ENCODE results near the gene RRAD. TPM values are rescaled to one million over a fixed set of nuclear protein-coding genes. Genes with fewer than 3 reads are reported as not detected.

Gene RRAD
- total RNA-seq, 4 donors from 2014 or later: 23.7 to 132 (median 109) TPM

DNA sequence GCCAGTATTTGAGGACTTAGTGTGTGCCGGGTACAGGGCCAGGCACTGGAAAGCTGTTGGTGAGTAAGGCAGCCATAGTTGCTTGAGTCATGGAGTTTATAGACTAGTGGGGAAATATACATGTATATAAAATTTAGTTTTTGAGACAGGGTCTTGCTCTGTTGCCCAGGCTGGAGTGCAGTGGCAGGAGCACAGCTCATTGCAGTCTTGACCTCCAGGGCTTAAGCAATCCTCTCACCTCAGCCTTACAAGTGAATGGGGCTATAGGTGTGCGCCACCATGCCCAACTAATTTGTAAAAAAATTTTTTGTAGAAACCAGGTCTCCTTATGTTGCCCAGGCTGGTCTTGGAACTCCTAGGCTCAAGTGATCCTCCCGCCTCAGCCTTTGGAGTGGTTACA, 42.6 kb downstream of the RRAD start:
- no peak for DNase-seq (ENCODE audit: low spot score in 2 of 2)
- no peaks in the 10 kb centered on the region for H3K27me3 ChIP-seq
- no peak overlapping the region for H3K4me3 ChIP-seq
- no peak for TF ChIP-seq EP300 (IDR thresholded peaks at IDR 0.05)
- no peak for TF ChIP-seq POLR2A (IDR thresholded peaks at IDR 0.05)
- TF ChIP-seq, protein P1, sequence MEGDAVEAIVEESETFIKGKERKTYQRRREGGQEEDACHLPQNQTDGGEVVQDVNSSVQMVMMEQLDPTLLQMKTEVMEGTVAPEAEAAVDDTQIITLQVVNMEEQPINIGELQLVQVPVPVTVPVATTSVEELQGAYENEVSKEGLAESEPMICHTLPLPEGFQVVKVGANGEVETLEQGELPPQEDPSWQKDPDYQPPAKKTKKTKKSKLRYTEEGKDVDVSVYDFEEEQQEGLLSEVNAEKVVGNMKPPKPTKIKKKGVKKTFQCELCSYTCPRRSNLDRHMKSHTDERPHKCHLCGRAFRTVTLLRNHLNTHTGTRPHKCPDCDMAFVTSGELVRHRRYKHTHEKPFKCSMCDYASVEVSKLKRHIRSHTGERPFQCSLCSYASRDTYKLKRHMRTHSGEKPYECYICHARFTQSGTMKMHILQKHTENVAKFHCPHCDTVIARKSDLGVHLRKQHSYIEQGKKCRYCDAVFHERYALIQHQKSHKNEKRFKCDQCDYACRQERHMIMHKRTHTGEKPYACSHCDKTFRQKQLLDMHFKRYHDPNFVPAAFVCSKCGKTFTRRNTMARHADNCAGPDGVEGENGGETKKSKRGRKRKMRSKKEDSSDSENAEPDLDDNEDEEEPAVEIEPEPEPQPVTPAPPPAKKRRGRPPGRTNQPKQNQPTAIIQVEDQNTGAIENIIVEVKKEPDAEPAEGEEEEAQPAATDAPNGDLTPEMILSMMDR (IDR thresholded peaks at IDR 0.05): no peak
- H3K4me1 ChIP-seq: peaks cover 0 to 42% (median 11%) of the 10 kb centered on the region in 4 donors
- H3K27ac ChIP-seq: no peak overlapping the region
- H3K9me3 ChIP-seq: no peaks in the 10 kb centered on the region
- 90 to 91% methylated on average over 3 of the region's 3 CpGs for whole genome bisulfite sequencing, 2 donors
- H3K36me3 ChIP-seq: peaks cover 0 to 29% (median 0%) of the 10 kb centered on the region in 3 donors

DNA sequence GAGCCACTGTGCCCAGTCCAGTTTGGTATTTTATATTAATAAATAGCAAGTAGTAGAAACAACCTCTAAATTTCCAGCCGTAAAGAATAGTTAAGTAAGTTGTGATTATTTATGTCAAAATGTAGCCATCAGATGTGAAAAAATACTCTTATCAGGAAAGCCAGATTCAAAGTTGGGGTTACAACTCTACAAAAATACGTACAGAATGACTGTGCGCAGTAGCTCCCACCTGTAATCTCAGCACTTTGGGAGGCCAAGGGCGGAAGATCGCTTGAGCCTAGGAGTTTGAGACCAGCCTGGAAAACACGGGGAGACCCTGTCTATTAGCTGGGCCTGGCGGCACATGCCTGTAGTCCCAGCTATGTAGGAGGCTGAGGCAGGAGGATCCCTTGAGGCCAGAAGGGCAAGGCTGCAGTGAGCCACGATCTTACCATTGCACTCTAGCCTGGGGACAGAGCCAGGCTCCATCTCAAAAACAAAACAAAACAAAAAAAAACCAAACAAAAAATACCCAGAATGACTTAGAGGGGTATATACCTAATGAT, 43.3 kb downstream of the RRAD start:
- Histone ChIP-seq H3K4me3 (peak overlapping the region in 1 of 4 donors; percentile 77), H3K4me1 (peaks cover 0 to 42% (median 11%) of the 10 kb centered on the region in 4 donors), H3K27me3 (no peaks in the 10 kb centered on the region), H3K9me3 (no peaks in the 10 kb centered on the region), H3K36me3 (peaks cover 0 to 29% (median 0%) of the 10 kb centered on the region in 3 donors), H3K27ac (peak overlapping the region in 1 of 4 donors; percentile 88)
- TF ChIP-seq POLR2A (IDR thresholded peaks at IDR 0.05): no peak
- no peak for TF ChIP-seq EP300 (IDR thresholded peaks at IDR 0.05)
- TF ChIP-seq, protein P1 (IDR thresholded peaks at IDR 0.05): no peak
- WGBS, 2 donors: 85 to 87% methylated on average over 8 of the region's 8 CpGs
- no peak for DNase-seq (ENCODE audit: low spot score in 2 of 2)

GRCh38 chr16:66881560-66881959, 43.8 kb downstream of the RRAD start:
- H3K4me3 ChIP-seq: peak overlapping the region in 3 of 4 donors; percentile 77 to 98 (median 79)
- H3K27me3 ChIP-seq: no peaks in the 10 kb centered on the region
- peak overlapping the region in 2 of 4 donors; percentile 74 to 88 for H3K27ac ChIP-seq
- DNase-seq (ENCODE audit: low spot score in 2 of 2): no peak
- peaks cover 0 to 42% (median 11%) of the 10 kb centered on the region in 4 donors for H3K4me1 ChIP-seq
- TF ChIP-seq EP300 (IDR thresholded peaks at IDR 0.05) (no peak), POLR2A (IDR thresholded peaks at IDR 0.05) (no peak)
- TF ChIP-seq, protein P1 (IDR thresholded peaks at IDR 0.05): no peak
- no peaks in the 10 kb centered on the region for H3K9me3 ChIP-seq
- H3K36me3 ChIP-seq: peaks cover 0 to 25% (median 0%) of the 10 kb centered on the region in 3 donors
- 78 to 80% methylated on average over 2 of the region's 2 CpGs for WGBS, 2 donors

- Histone ChIP-seq H3K27me3 (no peaks in the 10 kb centered on the region), H3K36me3 (peaks cover 0 to 19% (median 0%) of the 10 kb centered on the region in 3 donors), H3K4me1 (peaks cover 0 to 39% (median 11%) of the 10 kb centered on the region in 4 donors), H3K27ac (peak overlapping the region; percentile 74 to 88 (median 86)), H3K9me3 (no peaks in the 10 kb centered on the region), H3K4me3 (peak overlapping the region; percentile 77 to 98 (median 86))
- no peak for DNase-seq (ENCODE audit: low spot score in 2 of 2)
- TF ChIP-seq POLR2A (IDR thresholded peaks at IDR 0.05) (no peak), EP300 (IDR thresholded peaks at IDR 0.05) (no peak)
- TF ChIP-seq, protein P1 (IDR thresholded peaks at IDR 0.05): no peak
- 5 to 6% methylated on average over 17 to 23 of the region's 23 CpGs for WGBS, 2 donors
Measured at GRCh38 chr16:66881014-66881417, 44.3 kb downstream of the RRAD start.

GRCh38 chr16:66880288-66881013, 44.9 kb downstream of the RRAD start, which contains the start of gene PDP2:
Gene PDP2 (plus strand): TSS chr16:66880515. CDS start chr16:66884285, 3,770 bp downstream.
- peak; percentile 93 to 97 for DNase-seq (ENCODE audit: low spot score in 2 of 2)
- Histone ChIP-seq H3K27me3 (no peaks in the 10 kb centered on the region), H3K9me3 (no peaks in the 10 kb centered on the region), H3K4me1 (peaks cover 0 to 33% (median 11%) of the 10 kb centered on the region in 4 donors), H3K36me3 (peaks cover 0 to 15% (median 0%) of the 10 kb centered on the region in 3 donors), H3K27ac (peak within 1 kb of the TSS; percentile 74 to 88 (median 86)), H3K4me3 (peak within 1 kb of the TSS; percentile 77 to 98 (median 86))
- 0% methylated on average over 23 to 54 of the region's 58 CpGs for WGBS, 2 donors
- TF ChIP-seq EP300 (IDR thresholded peaks at IDR 0.05) (peak; percentile 46 to 92), POLR2A (IDR thresholded peaks at IDR 0.05) (peak; percentile 37 to 79)
- TF ChIP-seq, protein P1 (IDR thresholded peaks at IDR 0.05): peak in 1 of 5 experiments; percentile 28
